GM12874 (cell line): ENCODE data around the gene MMAB.

Experiments
- CTCF ChIP-seq: IDR thresholded peaks from 2 replicates; pipeline ENCODE4 v1.5.1; 2011; ENCODE audit warnings: low read depth, mild to moderate bottlenecking, control low read depth, low read length, moderate library complexity; ENCODE audit not compliant: insufficient read depth

Gene MMAB

GRCh38 chr12:109527489-109528123 is 45.7 kb downstream of the MMAB start:
- no peak for TF ChIP-seq CTCF

GRCh38 chr12:109525279-109525585 is 48.1 kb downstream of the MMAB start:
- TF ChIP-seq CTCF, result no peak

- no peak for TF ChIP-seq CTCF
Observed at GRCh38 chr12:109524466-109525278, 48.6 kb downstream of the MMAB start.

GRCh38 chr12:109523504-109523903 is 49.8 kb downstream of the MMAB start:
- TF ChIP-seq CTCF, result no peak

- TF ChIP-seq CTCF, result no peak
Observed at GRCh38 chr12:109523071-109523470, 50.2 kb downstream of the MMAB start.

- no peak for TF ChIP-seq CTCF
Observed at GRCh38 chr12:109521831-109522230, 51.5 kb downstream of the MMAB start.

- TF ChIP-seq CTCF, result no peak
Observed at GRCh38 chr12:109519787-109520186, 53.5 kb downstream of the MMAB start.
